CD4-positive, alpha-beta memory T cell (primary cell): ENCODE data around the gene AMZ1. TPM values are rescaled to one million over a fixed set of nuclear protein-coding genes. Genes with fewer than 3 reads are reported as not detected.

Source experiments
- CTCF ChIA-PET: fragments of 350-600 bp; sonication (Branson Sonifier 250); formaldehyde crosslinking; loops from one replicate; lab custom pipeline; 2021; ENCODE audit warnings: inconsistent platforms; ENCODE audit not compliant: partially characterized antibody; lab: Charles Lee
- POLR2A ChIA-PET: fragments of 350-600 bp; sonication (Branson Sonifier 250); formaldehyde crosslinking; loops from one replicate; lab custom pipeline; 2021; ENCODE audit not compliant: partially characterized antibody; lab: Charles Lee
- DNase-seq, 5 donors: peaks; one replicate each; pipeline versions ENCODE4 v3.0.0 to v3.0.0-alpha.2; 2020 to 2022; ENCODE audit warnings: mixed read lengths in 1 of 5
- H3K27ac ChIP-seq: one replicate; pipeline ENCODE4 v1.7.0; 2013; ENCODE audit warnings: low read depth, low read length
- H3K27me3 ChIP-seq: 2 replicates; pipeline ENCODE4 v1.7.0; 2013; ENCODE audit warnings: mild to moderate bottlenecking, low read length, moderate library complexity; ENCODE audit not compliant: insufficient read depth
- H3K36me3 ChIP-seq: 2 replicates; pipeline ENCODE4 v1.7.0; 2013; ENCODE audit warnings: mild to moderate bottlenecking, low read length, moderate library complexity; ENCODE audit not compliant: insufficient read depth
- H3K4me1 ChIP-seq: 2 replicates; pipeline ENCODE4 v1.7.0; 2013; ENCODE audit warnings: mild to moderate bottlenecking, low read length, moderate library complexity; ENCODE audit not compliant: insufficient read depth
- H3K4me3 ChIP-seq, 2 donors: one replicate each; pipeline ENCODE4 v1.7.0; 2013; ENCODE audit warnings: low read length in 2 of 2, mild to moderate bottlenecking in 1 of 2
- H3K9me3 ChIP-seq, 2 donors: one replicate each; pipeline ENCODE4 v1.7.0; 2013; ENCODE audit warnings: low read length in 2 of 2, control low read depth in 1 of 2; ENCODE audit not compliant: control insufficient read depth in 1 of 2
- H3K27ac Mint-ChIP-seq, 7 donors: one replicate each; pipeline ENCODE4 v1.8.0; 2020 to 2021; ENCODE audit warnings: mixed read lengths in 7 of 7, mild to moderate bottlenecking in 6 of 7, inconsistent platforms in 3 of 7, moderate library complexity in 3 of 7
- H3K27me3 Mint-ChIP-seq, 2 donors: one replicate each; pipeline ENCODE4 v1.8.0; 2020 to 2021; ENCODE audit warnings: mixed read lengths in 2 of 2
- H3K36me3 Mint-ChIP-seq, 2 donors: one replicate each; pipeline ENCODE4 v1.8.0; 2020 to 2021; ENCODE audit warnings: mixed read lengths in 2 of 2, inconsistent platforms in 1 of 2, mild to moderate bottlenecking in 1 of 2
- H3K4me1 Mint-ChIP-seq, 4 donors: one replicate each; pipeline ENCODE4 v1.8.0; 2020 to 2021; ENCODE audit warnings: mixed read lengths in 4 of 4, mild to moderate bottlenecking in 1 of 4
- H3K4me3 Mint-ChIP-seq, 8 donors: one replicate each; pipeline ENCODE4 v1.8.0; 2020 to 2021; ENCODE audit warnings: mixed read lengths in 8 of 8, mild to moderate bottlenecking in 7 of 8, moderate library complexity in 6 of 8, inconsistent platforms in 3 of 8
- H3K9me3 Mint-ChIP-seq, 8 donors: one replicate each; pipeline ENCODE4 v1.8.0; 2020 to 2021; ENCODE audit warnings: mixed read lengths in 8 of 8, mild to moderate bottlenecking in 5 of 8, inconsistent platforms in 3 of 8, moderate library complexity in 1 of 8
- intact Hi-C: fragments of 100-400 bp; cut with micrococcal nuclease; formaldehyde crosslinking; loops from one replicate; pipeline ENCODE4 v1.15.1; 2023
- polyA plus RNA-seq, 2 donors: library from polyadenylated mRNA; unstranded; fragments of 300-500 nt; fragmentation: Illumina TruSeq; gene quantifications; one replicate each; pipeline ENCODE4 v1.2.3, GENCODE V29; 2021
- total RNA-seq, 2 experiments: library from RNA; stranded (reverse); gene quantifications; one replicate each; pipeline ENCODE4 v1.2.3, GENCODE V29; 2021

AMZ1 gene
- total and polyA plus RNA-seq, 4 experiments from 2014 or later, result 0.15 to 2.0 (median 1.6) TPM; not detected in 1

GRCh38 chr7:2711895-2712675 is 24.1 kb downstream of the AMZ1 start:
- Mint-ChIP-seq H3K4me1 (peaks cover 37 to 64% (median 48%) of the 10 kb centered on the region in 4 donors), H3K27me3 (peaks cover 0 to 2% of the 10 kb centered on the region in 2 donors), H3K27ac (peak overlapping the region in 2 of 7 donors; percentile 53 to 86), H3K4me3 (peak overlapping the region in 1 of 8 donors; percentile 10), H3K9me3 (peaks cover 0 to 2% (median 0%) of the 10 kb centered on the region in 8 donors), H3K36me3 (no peaks in the 10 kb centered on the region)
- Histone ChIP-seq H3K36me3 (no peaks in the 10 kb centered on the region), H3K9me3 (no peaks in the 10 kb centered on the region), H3K27me3 (no peaks in the 10 kb centered on the region), H3K4me3 (no peak overlapping the region), H3K4me1 (peaks cover 65% of the 10 kb centered on the region), H3K27ac (no peak overlapping the region)
- ChIA-PET POLR2A (interaction anchor here (1.0 to 4.4 kb wide), 5 partner anchors 8 to 358 kb away, joined by 3 to 57 read pairs (median 13); partner anchors contain the start of genes EIF3B and TTYH3), CTCF (interaction anchor here (2.8 to 16.2 kb wide), 6 partner anchors 11 to 261 kb away, joined by 13 to 220 read pairs (median 32); no protein-coding TSS in a partner anchor)
- intact Hi-C loops, result loop anchor here (1.0 to 10.0 kb wide), 4 partner anchors 7 to 1137 kb away; partner anchors contain the start of genes BRAT1, GNA12, IQCE and PSMG3
- no peak for DNase-seq

- H3K4me3 ChIP-seq, result no peak overlapping the region
- peak overlapping the region in 2 of 8 donors; percentile 8 to 52 for H3K4me3 Mint-ChIP-seq
- H3K36me3 ChIP-seq, result no peaks in the 10 kb centered on the region
- peaks cover 78% of the 10 kb centered on the region for H3K4me1 ChIP-seq
- H3K36me3 Mint-ChIP-seq, result no peaks in the 10 kb centered on the region
- ChIA-PET POLR2A (interaction anchor here (0.8 to 1.3 kb wide), 2 partner anchors 15 to 43 kb away, joined by 3 to 4 read pairs; no protein-coding TSS in a partner anchor), CTCF (interaction anchor here (5.5 to 16.2 kb wide), 2 partner anchors 43 to 262 kb away, joined by 46 to 220 read pairs; no protein-coding TSS in a partner anchor)
- H3K27ac Mint-ChIP-seq, result peak overlapping the region in 4 of 7 donors; percentile 58 to 78 (median 67)
- H3K27ac ChIP-seq, result no peak overlapping the region
- H3K9me3 ChIP-seq, result no peaks in the 10 kb centered on the region
- H3K9me3 Mint-ChIP-seq, result peaks cover 0 to 2% (median 0%) of the 10 kb centered on the region in 8 donors
- H3K27me3 Mint-ChIP-seq, result peaks cover 0 to 2% of the 10 kb centered on the region in 2 donors
- peaks cover 40 to 76% (median 58%) of the 10 kb centered on the region in 4 donors for H3K4me1 Mint-ChIP-seq
- H3K27me3 ChIP-seq, result no peaks in the 10 kb centered on the region
- intact Hi-C loops, result loop anchor here (5.0 to 10.0 kb wide), 3 partner anchors 129 to 1139 kb away; partner anchors contain the start of genes BRAT1, GNA12, IQCE and PSMG3
- no peak for DNase-seq
Measured at GRCh38 chr7:2713370-2713769, 25.4 kb downstream of the AMZ1 start.

- ChIA-PET CTCF (interaction anchor here (16.2 kb wide), 1 partner anchor 44 kb away, joined by 220 read pairs; no protein-coding TSS in a partner anchor), POLR2A (interaction anchor here (1.3 kb wide), 1 partner anchor 15 kb away, joined by 4 read pairs; no protein-coding TSS in a partner anchor)
- Histone ChIP-seq H3K36me3 (no peaks in the 10 kb centered on the region), H3K27ac (no peak overlapping the region), H3K27me3 (no peaks in the 10 kb centered on the region), H3K4me1 (peaks cover 81% of the 10 kb centered on the region), H3K9me3 (no peaks in the 10 kb centered on the region), H3K4me3 (no peak overlapping the region)
- no peak for DNase-seq
- Mint-ChIP-seq H3K27me3 (peaks cover 0 to 3% of the 10 kb centered on the region in 2 donors), H3K27ac (peak overlapping the region in 4 of 7 donors; percentile 58 to 78 (median 67)), H3K36me3 (no peaks in the 10 kb centered on the region), H3K4me3 (peak overlapping the region in 3 of 8 donors; percentile 30 to 52 (median 32)), H3K4me1 (peaks cover 42 to 81% (median 61%) of the 10 kb centered on the region in 4 donors), H3K9me3 (peaks cover 0 to 2% (median 0%) of the 10 kb centered on the region in 8 donors)
- intact Hi-C loops, result loop anchor here (5.0 to 10.0 kb wide), 3 partner anchors 128 to 1139 kb away; partner anchors contain the start of genes BRAT1, GNA12, IQCE and PSMG3
Measured at GRCh38 chr7:2713978-2714377, 26.0 kb downstream of the AMZ1 start.

- peaks cover 0 to 3% of the 10 kb centered on the region in 2 donors for H3K27me3 Mint-ChIP-seq
- peaks cover 42 to 83% (median 62%) of the 10 kb centered on the region in 4 donors for H3K4me1 Mint-ChIP-seq
- ChIA-PET CTCF (interaction anchor here (0.6 to 16.2 kb wide), 3 partner anchors 16 to 45 kb away, joined by 3 to 220 read pairs (median 3); no protein-coding TSS in a partner anchor), POLR2A (no interaction called here)
- H3K9me3 ChIP-seq, result no peaks in the 10 kb centered on the region
- peaks cover 78% of the 10 kb centered on the region for H3K4me1 ChIP-seq
- no peak for DNase-seq
- H3K27me3 ChIP-seq, result no peaks in the 10 kb centered on the region
- no peaks in the 10 kb centered on the region for H3K36me3 Mint-ChIP-seq
- H3K36me3 ChIP-seq, result no peaks in the 10 kb centered on the region
- H3K4me3 ChIP-seq, result no peak overlapping the region
- peak overlapping the region in 5 of 7 donors; percentile 55 to 92 (median 89) for H3K27ac Mint-ChIP-seq
- peak overlapping the region in 5 of 8 donors; percentile 10 to 78 (median 65) for H3K4me3 Mint-ChIP-seq
- peaks cover 0 to 2% (median 0%) of the 10 kb centered on the region in 8 donors for H3K9me3 Mint-ChIP-seq
- H3K27ac ChIP-seq, result no peak overlapping the region
- intact Hi-C loops, result loop anchor here (5.0 to 10.0 kb wide), 3 partner anchors 128 to 1140 kb away; partner anchors contain the start of genes BRAT1, GNA12, IQCE and PSMG3
Measured at GRCh38 chr7:2714636-2715035, 26.6 kb downstream of the AMZ1 start.

GRCh38 chr7:2715341-2716231 is 27.6 kb downstream of the AMZ1 start:
- Mint-ChIP-seq H3K27ac (peak overlapping the region; percentile 55 to 92 (median 89)), H3K27me3 (peaks cover 0 to 3% of the 10 kb centered on the region in 2 donors), H3K36me3 (no peaks in the 10 kb centered on the region), H3K4me1 (peaks cover 40 to 75% (median 57%) of the 10 kb centered on the region in 4 donors), H3K4me3 (peak overlapping the region; percentile 47 to 78 (median 66)), H3K9me3 (peaks cover 0 to 2% (median 0%) of the 10 kb centered on the region in 8 donors)
- Histone ChIP-seq H3K27ac (no peak overlapping the region), H3K4me3 (no peak overlapping the region), H3K36me3 (no peaks in the 10 kb centered on the region), H3K27me3 (no peaks in the 10 kb centered on the region), H3K9me3 (no peaks in the 10 kb centered on the region), H3K4me1 (peaks cover 75% of the 10 kb centered on the region)
- intact Hi-C loops, result loop anchor here (10.0 kb wide), 1 partner anchor 1141 kb away; the partner anchor contains the start of gene PSMG3
- ChIA-PET POLR2A (interaction anchor here (1.0 to 3.2 kb wide), 2 partner anchors 13 to 16 kb away, joined by 3 to 13 read pairs; no protein-coding TSS in a partner anchor), CTCF (interaction anchor here (1.4 to 16.2 kb wide), 2 partner anchors 17 to 45 kb away, joined by 3 to 220 read pairs; no protein-coding TSS in a partner anchor)
- DNase-seq, result peak; percentile 51 to 80 (median 57)

GRCh38 chr7:2716488-2716887 is 28.5 kb downstream of the AMZ1 start:
- Histone ChIP-seq H3K27ac (no peak overlapping the region), H3K4me1 (peaks cover 72% of the 10 kb centered on the region), H3K4me3 (no peak overlapping the region), H3K27me3 (no peaks in the 10 kb centered on the region), H3K36me3 (no peaks in the 10 kb centered on the region), H3K9me3 (no peaks in the 10 kb centered on the region)
- H3K4me3 Mint-ChIP-seq, result peak overlapping the region in 4 of 8 donors; percentile 1 to 78 (median 50)
- peaks cover 0 to 3% of the 10 kb centered on the region in 2 donors for H3K27me3 Mint-ChIP-seq
- CTCF ChIA-PET, result interaction anchor here (16.2 kb wide), 1 partner anchor 46 kb away, joined by 220 read pairs; no protein-coding TSS in a partner anchor
- no peak for DNase-seq
- peak overlapping the region in 6 of 7 donors; percentile 41 to 92 (median 89) for H3K27ac Mint-ChIP-seq
- peaks cover 0 to 2% (median 0%) of the 10 kb centered on the region in 8 donors for H3K9me3 Mint-ChIP-seq
- H3K4me1 Mint-ChIP-seq, result peaks cover 36 to 73% (median 54%) of the 10 kb centered on the region in 4 donors
- intact Hi-C loops, result loop anchor here (10.0 kb wide), 1 partner anchor 1142 kb away; the partner anchor contains the start of gene PSMG3
- peaks cover 0 to 2% of the 10 kb centered on the region in 2 donors for H3K36me3 Mint-ChIP-seq
- POLR2A ChIA-PET, result interaction anchor here (3.2 kb wide), 1 partner anchor 17 kb away, joined by 13 read pairs; no protein-coding TSS in a partner anchor
